Kidney tubule cell (primary cell): ENCODE measurements around the gene HMGCL.

Experiments used
- DNase-seq: peaks from one replicate; pipeline ENCODE4 v3.0.0-alpha.2; 2018; ENCODE audit warnings: low spot score

Gene HMGCL

DNA sequence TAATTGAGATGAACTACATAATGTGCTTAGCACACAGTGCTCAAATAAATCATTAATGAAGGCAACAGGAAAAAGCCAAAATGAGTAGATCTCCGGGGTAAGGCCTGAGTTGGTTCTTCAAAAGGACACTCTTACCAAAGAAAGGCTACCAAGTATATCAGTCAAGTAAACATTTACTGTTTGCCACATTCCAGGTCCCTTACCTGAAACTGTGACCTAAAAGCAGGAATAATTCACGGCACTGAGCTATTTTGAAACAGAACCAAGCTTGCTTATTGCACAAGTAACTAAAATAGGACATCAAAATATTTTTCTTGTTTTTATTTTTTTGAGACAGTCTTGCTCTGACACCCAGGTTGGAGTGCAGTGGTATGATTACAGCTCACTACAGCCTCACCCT, 49.0 kb downstream of the HMGCL start:
- DNase-seq = no peak

- DNase-seq = no peak
These were observed 50.9 kb downstream of the HMGCL start for GRCh38 chr1:23774174-23774880.

- DNase-seq = no peak
These were observed 52.4 kb downstream of the HMGCL start for GRCh38 chr1:23772854-23773242.

DNA sequence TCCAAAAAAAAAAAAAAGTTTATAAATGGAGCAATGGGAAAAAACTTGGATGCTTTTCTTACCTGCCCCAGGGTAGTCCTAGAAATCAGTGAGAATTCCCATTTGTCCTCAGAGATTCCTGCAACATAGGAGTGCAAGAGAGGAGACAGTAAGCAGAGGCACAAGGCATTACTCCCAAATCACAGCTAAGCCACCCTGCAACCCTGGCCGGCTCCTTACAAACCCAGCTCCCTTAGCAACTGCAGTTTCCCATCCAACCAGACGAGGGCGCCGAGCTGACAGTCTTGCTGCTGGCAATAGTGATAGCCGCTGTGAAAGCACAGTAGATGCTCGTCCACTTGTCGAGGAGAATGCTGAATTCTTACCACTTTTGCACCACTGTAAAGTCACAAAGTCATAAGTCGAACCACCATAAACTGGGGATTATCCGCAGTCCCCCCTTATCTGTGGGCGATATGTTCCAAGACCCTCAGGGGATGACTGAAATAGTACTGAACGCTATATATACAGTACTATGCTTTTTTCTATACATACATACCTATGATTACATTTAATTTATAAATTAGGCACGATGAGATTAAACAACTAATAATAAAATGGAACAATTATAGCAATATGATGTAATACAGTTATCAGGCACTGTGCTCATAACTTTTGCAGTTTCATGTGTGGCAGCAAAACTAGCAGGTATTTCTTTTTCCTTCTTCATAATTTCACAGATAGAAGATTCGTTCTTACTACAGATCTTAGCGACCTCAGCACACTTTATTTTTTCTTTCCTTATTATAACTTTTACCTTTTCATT, 53.0 kb downstream of the HMGCL start:
- DNase-seq = peak; percentile 79

- no peak for DNase-seq
These were observed 56.5 kb downstream of the HMGCL start for GRCh38 chr1:23768733-23769132.

DNA sequence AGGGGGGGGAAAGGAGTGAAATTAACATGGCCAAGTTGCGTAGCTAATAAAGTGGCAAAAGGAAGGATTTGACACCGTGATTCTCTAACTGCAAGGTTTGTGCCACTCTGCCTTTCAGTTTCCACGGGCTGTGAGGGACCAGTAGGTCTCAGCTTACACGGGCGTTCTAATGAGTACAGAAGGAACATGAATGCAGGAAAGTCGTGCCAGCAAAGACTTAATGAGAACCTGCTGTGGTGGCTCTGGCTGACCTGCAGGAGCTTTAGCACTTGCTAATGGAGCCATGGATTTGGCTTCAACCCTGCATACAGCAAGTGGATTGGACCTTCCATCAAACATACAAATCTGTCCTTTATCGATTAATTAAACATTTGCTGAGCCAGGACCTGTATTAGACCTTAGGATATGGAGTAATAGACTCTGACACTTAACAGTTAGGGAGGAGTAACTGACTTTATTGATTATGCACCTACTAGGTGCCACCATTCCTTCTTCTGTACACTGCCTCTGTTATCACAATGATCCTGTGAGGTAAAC, 62.1 kb downstream of the HMGCL start:
- no peak for DNase-seq

DNA sequence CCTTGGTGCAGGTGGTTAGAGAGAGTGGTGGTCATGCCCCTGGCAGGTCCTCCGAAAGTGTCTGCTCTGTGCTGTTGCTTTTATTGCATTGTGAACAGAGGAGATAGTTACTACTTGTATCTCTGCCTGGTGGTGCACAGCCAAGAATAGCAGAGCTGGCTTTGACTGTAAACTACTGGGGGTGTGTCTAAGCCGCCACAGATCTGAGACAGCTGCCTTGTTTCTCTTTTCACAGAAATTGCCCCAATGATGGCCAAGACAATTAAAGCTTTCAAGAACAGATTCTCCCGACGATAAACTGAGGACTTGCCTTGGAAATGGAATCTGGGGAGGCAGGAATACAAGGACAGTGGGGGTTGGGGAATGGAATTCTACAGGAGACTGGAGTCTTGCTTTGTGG, 66.0 kb downstream of the HMGCL start:
- no peak for DNase-seq

DNA sequence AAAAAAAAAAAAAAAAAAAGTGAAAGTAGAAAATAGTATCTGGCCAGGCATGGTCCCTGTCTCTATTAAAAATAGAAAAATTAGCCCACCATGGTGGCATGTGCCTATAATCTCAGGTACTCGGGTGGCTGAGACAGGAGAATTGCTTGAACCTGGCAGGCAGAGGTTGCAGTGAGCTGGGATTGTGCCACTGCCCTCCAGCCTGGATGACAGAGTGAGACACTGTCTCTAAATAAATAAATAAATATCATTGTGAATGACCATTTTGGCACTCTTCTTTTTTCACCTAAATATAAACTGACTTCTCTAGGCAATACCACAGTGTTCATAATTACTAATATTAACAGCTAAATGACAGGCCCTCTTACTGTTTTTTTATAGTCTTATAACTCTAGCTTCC, 67.4 kb downstream of the HMGCL start:
- DNase-seq = no peak

DNA sequence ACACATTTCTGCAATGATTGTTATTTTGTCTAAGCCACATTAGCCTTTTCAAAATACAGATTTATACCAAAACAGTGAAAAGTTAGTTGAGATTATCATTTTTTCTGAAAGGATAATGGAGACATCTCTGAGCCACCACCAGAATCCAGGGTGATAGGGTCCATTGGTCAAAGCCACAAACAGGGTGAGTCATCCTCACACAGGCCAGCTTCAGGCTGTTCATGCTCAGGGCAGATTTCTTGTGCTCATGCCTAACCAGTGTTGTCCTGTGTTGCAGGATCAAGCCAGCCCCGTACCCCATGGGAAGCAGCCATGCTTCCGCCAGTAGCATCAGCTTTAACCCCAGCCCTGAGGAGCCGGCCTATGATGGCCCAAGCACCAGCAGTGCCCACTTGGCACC, 68.6 kb downstream of the HMGCL start:
- peak; percentile 79 for DNase-seq

GRCh38 chr1:23752909-23753308, 72.3 kb downstream of the HMGCL start:
- no peak for DNase-seq
